ENCODE results near the gene PRAC2.

DNA sequence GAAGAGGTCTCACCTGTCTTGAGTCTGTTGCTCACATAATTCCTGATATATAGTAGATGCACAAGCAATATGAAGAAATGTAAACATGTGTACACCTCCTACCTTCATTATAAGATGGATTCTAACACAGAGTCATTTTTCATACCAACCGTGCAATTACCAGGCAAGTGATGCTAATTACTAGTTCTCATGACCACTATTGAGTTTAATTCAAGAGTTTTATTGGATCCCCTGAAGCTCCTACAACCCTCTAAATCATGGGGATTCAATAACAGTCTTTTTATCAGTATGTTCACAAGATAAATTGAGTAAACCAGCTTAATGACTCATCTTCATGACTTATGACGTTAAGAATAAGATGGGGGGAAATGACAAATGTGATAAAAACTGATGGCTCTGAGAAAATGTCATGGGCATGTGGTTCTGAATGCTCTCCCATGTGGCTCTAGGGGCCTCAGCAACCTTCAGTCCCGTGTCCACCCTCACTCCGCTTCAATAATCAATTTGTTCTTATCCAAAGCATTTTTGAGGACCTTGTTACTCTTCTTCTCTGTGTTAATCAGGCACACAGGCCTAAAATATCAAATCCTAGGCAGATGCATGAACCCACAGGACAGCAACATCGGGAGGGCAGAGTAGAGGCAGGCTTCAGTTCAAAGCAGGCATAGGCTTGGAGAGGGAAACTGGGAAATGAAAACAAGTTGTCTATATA, 43.4 kb upstream of the PRAC2 start:
- TF ChIP-seq CTCF (conservative IDR thresholded peaks at IDR 0.05 in 1 of 2, IDR thresholded peaks at IDR 0.05 in 1 of 2; ENCODE audit: low read depth in 1 of 2, low read length in 2 of 2) (no peak), EZH2 (IDR thresholded peaks at IDR 0.05; ENCODE audit: low read length, missing control alignments) (no peak)

Measured in fibroblast of lung (primary cell).